Memory B cell (primary cell): ENCODE results near the gene RAB17.

Source experiments
- ATAC-seq: fragments of 150-1000 bp; cut with Tn5 transposase; 2 replicates; pipeline ENCODE4 v1.10.0; 2021; ENCODE audit warnings: low read depth, mild to moderate bottlenecking, moderate library complexity
- DNase-seq, 2 donors: peaks; one replicate each; pipeline ENCODE4 v3.0.0; 2022; ENCODE audit warnings: low spot score in 2 of 2
- H3K27ac Mint-ChIP-seq: one replicate; pipeline ENCODE4 v1.8.0; 2022; ENCODE audit warnings: mild to moderate bottlenecking, moderate library complexity, mixed read lengths
- H3K27me3 Mint-ChIP-seq: one replicate; pipeline ENCODE4 v1.8.0; 2022; ENCODE audit warnings: mixed read lengths
- H3K36me3 Mint-ChIP-seq: one replicate; pipeline ENCODE4 v1.8.0; 2022; ENCODE audit warnings: mild to moderate bottlenecking, mixed read lengths
- H3K4me1 Mint-ChIP-seq: one replicate; pipeline ENCODE4 v1.8.0; 2022; ENCODE audit warnings: mixed read lengths
- H3K4me3 Mint-ChIP-seq: one replicate; pipeline ENCODE4 v1.8.0; 2022; ENCODE audit warnings: mild to moderate bottlenecking, moderate library complexity, mixed read lengths
- H3K9me3 Mint-ChIP-seq: one replicate; pipeline ENCODE4 v1.8.0; 2022; ENCODE audit warnings: mixed read lengths

RAB17 gene

DNA sequence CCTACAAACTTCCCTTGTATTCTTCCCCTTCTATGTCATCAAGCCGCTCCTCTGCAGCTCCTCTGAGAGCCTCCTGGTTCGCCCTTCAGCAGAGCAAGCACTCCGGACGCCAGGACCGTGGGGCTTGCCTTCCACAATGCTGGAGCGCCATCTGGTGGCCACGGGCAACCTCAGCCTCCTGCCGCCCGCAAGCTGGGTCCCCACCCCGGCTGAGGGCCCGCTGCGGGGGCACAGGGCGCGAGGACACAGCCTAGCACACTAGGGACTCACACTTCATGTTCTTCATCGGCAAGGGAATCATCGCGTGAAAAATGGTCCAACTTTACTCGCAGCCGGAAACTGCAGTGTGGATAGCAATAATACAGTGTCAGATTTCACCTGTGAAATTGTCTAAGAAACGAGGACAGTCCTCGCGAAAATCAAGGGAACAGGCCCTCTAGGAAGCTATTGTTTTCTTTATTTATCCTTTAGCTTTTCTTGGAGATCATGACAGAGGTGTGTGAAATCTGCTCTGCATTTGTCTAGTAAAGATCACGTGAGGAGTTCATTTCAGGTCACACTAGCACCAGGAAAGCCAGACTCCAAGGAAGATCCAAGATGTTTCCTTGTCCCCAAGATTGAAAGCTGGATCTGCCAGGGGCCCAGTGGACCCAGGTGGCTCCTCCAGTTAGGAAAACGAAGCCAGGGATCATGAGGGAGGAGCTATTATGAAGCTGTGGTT lies 18.4 kb downstream of the RAB17 start:
- H3K4me1 Mint-ChIP-seq: peaks cover 5% of the 10 kb centered on the region
- no peaks in the 10 kb centered on the region for H3K9me3 Mint-ChIP-seq
- H3K27me3 Mint-ChIP-seq: peaks cover 15% of the 10 kb centered on the region
- peak; percentile 98 for ATAC-seq
- no peak overlapping the region for H3K4me3 Mint-ChIP-seq
- peak; percentile 87 to 93 for DNase-seq
- H3K27ac Mint-ChIP-seq: no peak overlapping the region
- H3K36me3 Mint-ChIP-seq: no peaks in the 10 kb centered on the region

DNA sequence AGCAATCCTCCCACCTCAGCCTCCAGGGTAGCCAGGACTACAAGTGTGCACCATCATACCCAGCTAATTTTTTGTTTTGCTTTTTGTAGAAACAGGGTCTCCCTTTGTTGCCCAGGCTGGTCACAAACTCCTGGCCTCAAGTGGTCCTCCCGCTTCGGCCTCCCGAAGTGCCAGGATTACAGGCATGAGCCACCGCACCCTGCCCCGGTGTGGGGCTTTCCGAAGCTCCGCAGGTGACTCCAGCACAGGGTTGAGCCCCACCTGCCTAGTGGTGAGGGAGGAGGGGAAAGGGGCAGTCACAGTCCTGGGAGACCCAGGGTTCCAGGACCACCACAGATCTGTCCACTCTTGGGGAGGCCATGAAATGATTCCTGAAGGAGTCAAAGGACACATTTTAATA lies 19.0 kb downstream of the RAB17 start:
- Mint-ChIP-seq H3K36me3 (no peaks in the 10 kb centered on the region), H3K4me1 (peaks cover 5% of the 10 kb centered on the region), H3K9me3 (no peaks in the 10 kb centered on the region), H3K27me3 (peaks cover 13% of the 10 kb centered on the region), H3K27ac (no peak overlapping the region), H3K4me3 (no peak overlapping the region)
- ATAC-seq (no peak), DNase-seq (no peak)

DNA sequence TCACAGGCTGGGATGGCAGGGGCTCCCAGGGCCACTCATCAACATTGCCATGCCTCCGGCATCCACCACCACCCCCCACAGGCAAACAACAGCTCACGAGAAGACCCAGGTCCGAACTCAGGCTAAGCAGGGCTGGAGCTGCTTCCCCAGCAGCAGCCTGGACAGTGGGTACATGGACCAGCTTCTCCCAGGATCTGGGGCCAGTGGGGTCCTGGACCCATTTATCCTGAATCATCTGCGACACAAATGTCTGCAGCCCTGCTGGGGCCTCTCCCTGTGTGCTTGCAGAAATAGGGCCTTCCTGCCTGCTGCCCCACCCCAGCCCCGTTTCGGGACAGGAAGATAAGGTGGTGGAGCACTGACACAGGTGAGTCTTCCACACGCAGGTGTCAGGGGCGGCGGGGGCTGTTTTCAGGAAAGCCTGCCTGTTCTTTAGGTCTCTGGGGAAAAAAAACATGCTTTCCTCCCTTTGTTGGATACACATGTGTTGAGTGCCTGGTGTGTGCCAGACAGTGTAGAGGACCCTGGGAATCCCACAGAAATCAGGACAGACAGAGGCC lies 19.7 kb downstream of the RAB17 start:
- H3K4me3 Mint-ChIP-seq: no peak overlapping the region
- H3K27me3 Mint-ChIP-seq: peaks cover 8% of the 10 kb centered on the region
- H3K36me3 Mint-ChIP-seq: no peaks in the 10 kb centered on the region
- DNase-seq (no peak), ATAC-seq (no peak)
- no peaks in the 10 kb centered on the region for H3K9me3 Mint-ChIP-seq
- H3K27ac Mint-ChIP-seq: no peak overlapping the region
- peaks cover 5% of the 10 kb centered on the region for H3K4me1 Mint-ChIP-seq

DNA sequence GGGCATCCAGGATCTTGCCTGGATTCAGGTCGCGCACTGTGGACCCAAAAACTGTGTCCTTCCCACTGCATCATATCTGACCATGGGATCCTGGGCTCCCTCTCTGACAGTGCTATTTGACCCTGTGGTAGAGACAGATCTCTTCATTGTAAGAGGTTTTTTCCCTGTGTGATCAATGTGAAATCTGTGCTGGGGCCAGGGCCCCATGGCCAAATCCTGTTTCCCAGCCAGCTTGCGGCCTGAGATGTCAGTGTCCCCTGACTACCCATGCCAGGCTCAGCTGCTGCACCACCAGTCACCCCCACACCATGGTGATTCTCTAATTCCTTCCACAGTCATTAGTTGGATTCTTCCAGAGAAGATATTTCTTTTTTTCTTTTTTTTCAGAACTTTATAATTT lies 20.6 kb downstream of the RAB17 start:
- ATAC-seq (no peak), DNase-seq (no peak)
- no peaks in the 10 kb centered on the region for H3K36me3 Mint-ChIP-seq
- H3K27me3 Mint-ChIP-seq: peaks cover 7% of the 10 kb centered on the region
- no peak overlapping the region for H3K27ac Mint-ChIP-seq
- H3K9me3 Mint-ChIP-seq: no peaks in the 10 kb centered on the region
- H3K4me3 Mint-ChIP-seq: no peak overlapping the region
- peaks cover 5% of the 10 kb centered on the region for H3K4me1 Mint-ChIP-seq

DNA sequence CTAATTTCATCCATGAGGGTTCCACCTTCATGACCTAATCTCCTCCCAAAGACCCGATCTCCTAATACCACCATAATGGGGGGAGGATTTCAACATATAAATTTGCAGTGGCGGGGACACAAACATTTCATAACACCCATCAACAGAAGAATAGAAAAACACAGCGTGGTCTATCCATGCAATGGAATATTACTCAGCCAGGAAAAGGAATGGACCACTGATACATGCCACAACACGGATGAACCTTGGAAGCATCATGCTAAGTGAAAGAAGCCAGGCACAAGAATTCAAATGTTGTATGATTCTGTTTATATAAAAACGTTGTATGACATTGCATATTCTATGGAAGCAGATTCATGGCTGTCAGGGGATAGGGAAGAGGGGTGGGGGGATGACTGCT lies 21.5 kb downstream of the RAB17 start:
- no peak overlapping the region for H3K4me3 Mint-ChIP-seq
- no peak overlapping the region for H3K27ac Mint-ChIP-seq
- ATAC-seq (no peak), DNase-seq (no peak)
- no peaks in the 10 kb centered on the region for H3K36me3 Mint-ChIP-seq
- H3K4me1 Mint-ChIP-seq: peaks cover 5% of the 10 kb centered on the region
- H3K27me3 Mint-ChIP-seq: peaks cover 9% of the 10 kb centered on the region
- no peaks in the 10 kb centered on the region for H3K9me3 Mint-ChIP-seq

DNA sequence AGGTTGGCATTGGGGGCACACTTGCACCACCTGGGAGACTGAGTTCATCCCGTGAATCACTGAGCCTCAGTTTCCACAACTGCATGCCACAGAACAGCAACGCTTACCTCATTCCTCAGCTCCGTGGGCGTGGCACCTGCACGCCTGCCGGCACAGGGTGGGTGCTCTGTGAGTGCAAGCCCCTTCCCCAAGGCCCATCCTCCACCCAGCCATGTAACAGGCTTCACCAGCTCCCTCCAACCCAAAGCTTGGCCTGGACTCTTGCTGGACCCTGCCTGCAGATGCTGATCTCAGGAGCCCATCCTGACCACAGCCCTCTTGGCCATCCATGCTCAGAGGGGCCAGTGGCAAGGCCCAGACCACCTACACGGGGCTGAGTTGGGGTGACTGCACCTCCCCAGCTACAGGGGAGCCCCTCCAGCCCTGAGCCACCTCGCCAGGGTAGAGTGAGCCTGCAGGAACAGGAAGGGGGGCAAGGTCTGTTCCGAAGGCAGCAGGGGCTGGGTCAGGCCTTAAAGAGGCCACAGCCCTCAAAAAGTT lies 22.3 kb downstream of the RAB17 start:
- H3K9me3 Mint-ChIP-seq: no peaks in the 10 kb centered on the region
- no peak for ATAC-seq
- H3K4me1 Mint-ChIP-seq: peaks cover 5% of the 10 kb centered on the region

DNA sequence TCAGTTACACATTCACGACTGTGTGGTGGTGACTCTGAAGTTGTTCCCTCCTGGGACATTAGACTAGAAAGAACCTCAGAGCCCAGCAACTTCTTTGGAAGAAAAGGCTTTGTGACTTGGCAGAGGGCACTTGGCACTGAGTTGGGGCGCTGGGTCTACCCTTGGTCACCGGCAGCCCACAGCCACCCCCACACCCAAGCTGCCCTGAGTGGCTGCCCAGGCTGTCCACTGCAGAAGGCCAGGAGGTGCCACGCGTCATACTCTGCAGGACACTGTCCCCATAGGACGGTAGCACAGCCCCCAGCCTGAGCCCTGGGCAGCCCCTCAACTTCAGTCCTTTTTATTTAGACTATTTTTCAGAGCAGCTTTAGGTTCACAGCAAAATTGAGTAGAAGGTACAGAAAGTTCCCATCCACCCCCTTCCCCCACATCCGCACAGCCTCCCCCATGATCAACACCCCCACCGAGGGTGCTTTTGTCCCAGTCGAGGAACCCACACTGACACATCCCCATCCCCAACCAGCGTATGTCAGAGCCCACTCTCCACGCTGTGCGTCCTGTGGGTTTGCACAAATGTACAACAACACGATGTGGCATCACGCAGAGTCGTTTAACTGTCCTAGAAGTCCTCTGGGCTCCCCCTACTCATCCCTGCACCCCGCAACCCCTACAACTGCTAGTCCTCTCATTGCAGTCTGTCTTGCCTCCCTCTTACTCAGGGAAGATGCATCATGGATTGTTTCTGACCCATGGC lies 23.1 kb downstream of the RAB17 start:
- peaks cover 11% of the 10 kb centered on the region for H3K27me3 Mint-ChIP-seq
- no peaks in the 10 kb centered on the region for H3K9me3 Mint-ChIP-seq
- DNase-seq (no peak), ATAC-seq (no peak)
- no peak overlapping the region for H3K4me3 Mint-ChIP-seq
- H3K27ac Mint-ChIP-seq: no peak overlapping the region
- H3K36me3 Mint-ChIP-seq: no peaks in the 10 kb centered on the region
- peaks cover 5% of the 10 kb centered on the region for H3K4me1 Mint-ChIP-seq

More for the DNA sequence above, 22.3 kb downstream of the RAB17 start:
- Mint-ChIP-seq H3K27me3 (peaks cover 9% of the 10 kb centered on the region), H3K27ac (no peak overlapping the region), H3K36me3 (no peaks in the 10 kb centered on the region), H3K4me3 (no peak overlapping the region)
- no peak for DNase-seq

DNA sequence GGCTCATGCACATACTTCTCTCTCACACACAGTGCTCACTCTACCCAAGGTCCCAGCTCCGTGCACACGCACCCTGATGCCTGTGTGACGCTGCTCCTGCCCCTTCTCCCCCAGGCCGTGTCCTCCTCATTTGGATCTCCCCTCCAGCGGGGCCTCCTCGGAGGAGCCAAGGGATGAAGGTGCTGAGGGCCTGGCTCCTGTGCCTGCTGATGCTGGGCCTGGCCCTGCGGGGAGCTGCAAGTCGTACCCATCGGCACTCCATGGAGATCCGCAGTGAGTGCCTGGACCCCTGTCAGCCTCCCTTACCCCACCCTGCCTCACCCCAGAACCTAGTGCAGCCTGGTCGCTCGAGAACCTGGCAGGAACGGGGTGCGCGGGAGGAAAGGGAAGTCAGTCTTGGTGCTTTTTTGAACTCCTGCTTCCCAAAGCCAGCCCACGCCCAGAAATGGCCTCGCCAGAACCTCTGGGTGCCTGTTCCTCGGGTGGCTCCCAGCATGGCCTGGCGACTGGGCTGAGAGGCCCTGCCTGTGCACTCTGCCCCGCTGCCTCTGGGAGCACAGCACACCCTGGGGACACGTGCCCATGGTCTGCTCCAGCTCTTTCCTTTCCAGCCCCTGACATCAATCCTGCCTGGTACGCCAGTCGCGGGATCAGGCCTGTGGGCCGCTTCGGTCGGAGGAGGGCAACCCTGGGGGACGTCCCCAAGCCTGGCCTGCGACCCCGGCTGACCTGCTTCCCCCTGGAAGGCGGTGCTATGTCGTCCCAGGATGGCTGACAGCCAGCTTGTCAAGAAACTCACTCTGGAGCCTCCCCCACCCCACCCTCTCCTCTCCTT lies 23.9 kb downstream of the RAB17 start, which contains the start of gene PRLH:
PRLH (plus strand) TSS at position 174 of the 835 bp plus-strand sequence; CDS start at position 174, 0 bp downstream.
- H3K27ac Mint-ChIP-seq: no peak within 1 kb of the TSS
- no peaks in the 10 kb centered on the region for H3K4me1 Mint-ChIP-seq
- no peaks in the 10 kb centered on the region for H3K9me3 Mint-ChIP-seq
- DNase-seq (no peak), ATAC-seq (no peak)
- no peaks in the 10 kb centered on the region for H3K36me3 Mint-ChIP-seq
- H3K4me3 Mint-ChIP-seq: no peak within 1 kb of the TSS
- H3K27me3 Mint-ChIP-seq: peaks cover 13% of the 10 kb centered on the region

DNA sequence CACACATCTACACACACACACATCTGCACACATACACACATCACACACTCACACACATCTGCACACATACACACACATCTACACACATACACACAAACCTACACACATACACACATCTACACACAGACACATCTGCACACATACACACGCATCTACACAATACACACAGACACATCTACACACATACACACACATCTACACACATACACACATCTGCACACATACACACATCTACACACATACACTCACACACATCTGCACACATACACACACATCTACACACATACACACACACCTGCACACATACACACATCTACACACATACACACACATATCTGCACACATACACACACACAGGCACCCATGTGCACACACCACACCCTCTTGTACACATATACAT lies 24.6 kb downstream of the RAB17 start:
- no peaks in the 10 kb centered on the region for H3K9me3 Mint-ChIP-seq
- H3K27ac Mint-ChIP-seq: no peak overlapping the region
- no peaks in the 10 kb centered on the region for H3K36me3 Mint-ChIP-seq
- peaks cover 13% of the 10 kb centered on the region for H3K27me3 Mint-ChIP-seq
- no peak for ATAC-seq
- H3K4me1 Mint-ChIP-seq: no peaks in the 10 kb centered on the region
- H3K4me3 Mint-ChIP-seq: no peak overlapping the region
- no peak for DNase-seq

DNA sequence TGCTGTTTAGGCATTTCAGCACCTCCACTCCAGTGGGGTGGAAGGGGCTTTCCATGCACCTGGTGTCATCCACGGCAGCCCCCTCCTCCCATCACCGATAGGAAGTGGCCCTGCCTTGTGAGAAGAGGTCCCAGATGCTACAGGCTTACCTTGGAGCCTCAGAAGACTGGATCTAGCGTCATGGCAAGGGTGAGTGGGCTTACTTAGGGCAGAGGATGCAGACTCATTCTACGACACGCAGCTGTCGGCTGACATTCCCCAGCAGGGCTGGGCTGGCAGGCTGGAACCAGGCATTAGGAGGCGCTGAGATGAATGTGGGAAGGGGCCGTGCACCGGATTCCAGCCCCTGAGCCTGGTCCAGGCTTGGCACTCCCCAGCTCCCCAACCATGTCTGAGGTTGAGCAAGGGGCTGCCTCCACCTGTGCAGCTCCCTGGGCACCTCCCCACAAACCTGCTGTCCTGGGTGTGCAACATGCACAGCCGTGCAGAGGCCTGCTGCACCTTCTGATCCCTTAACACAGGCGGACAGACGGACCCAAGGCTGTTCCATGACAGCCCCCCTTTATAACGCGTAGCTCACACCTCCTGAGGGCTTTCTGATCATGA lies 25.9 kb downstream of the RAB17 start:
- Mint-ChIP-seq H3K4me3 (no peak overlapping the region), H3K27me3 (peaks cover 15% of the 10 kb centered on the region), H3K36me3 (no peaks in the 10 kb centered on the region)

DNA sequence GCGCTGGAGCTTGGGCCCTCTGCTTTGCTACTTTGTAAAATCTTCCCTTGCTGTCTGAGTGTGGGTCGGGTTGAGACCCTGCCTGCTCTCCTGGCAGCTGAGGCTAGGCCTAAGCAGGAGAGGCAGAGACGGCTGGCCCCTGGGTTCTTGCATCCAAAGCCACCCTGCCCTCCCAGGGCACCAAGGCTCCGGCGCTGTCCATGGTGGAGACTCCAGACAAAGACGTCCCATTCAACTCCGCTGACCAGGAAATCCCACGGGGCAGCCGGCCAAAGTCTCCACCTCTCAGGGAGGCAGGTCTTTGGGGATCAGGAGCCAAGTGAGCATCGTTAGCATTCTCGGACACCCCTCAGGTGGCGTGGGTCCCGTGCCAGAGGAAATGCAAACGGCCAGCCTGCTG lies 26.7 kb downstream of the RAB17 start:
- DNase-seq (no peak), ATAC-seq (no peak)
- H3K9me3 Mint-ChIP-seq: no peaks in the 10 kb centered on the region
- H3K27ac Mint-ChIP-seq: no peak overlapping the region
- no peaks in the 10 kb centered on the region for H3K4me1 Mint-ChIP-seq
- peaks cover 16% of the 10 kb centered on the region for H3K27me3 Mint-ChIP-seq
- H3K4me3 Mint-ChIP-seq: no peak overlapping the region
- no peaks in the 10 kb centered on the region for H3K36me3 Mint-ChIP-seq

More for the DNA sequence above, 25.9 kb downstream of the RAB17 start:
- Mint-ChIP-seq H3K9me3 (no peaks in the 10 kb centered on the region), H3K4me1 (no peaks in the 10 kb centered on the region), H3K27ac (no peak overlapping the region)
- ATAC-seq (no peak), DNase-seq (no peak)

DNA sequence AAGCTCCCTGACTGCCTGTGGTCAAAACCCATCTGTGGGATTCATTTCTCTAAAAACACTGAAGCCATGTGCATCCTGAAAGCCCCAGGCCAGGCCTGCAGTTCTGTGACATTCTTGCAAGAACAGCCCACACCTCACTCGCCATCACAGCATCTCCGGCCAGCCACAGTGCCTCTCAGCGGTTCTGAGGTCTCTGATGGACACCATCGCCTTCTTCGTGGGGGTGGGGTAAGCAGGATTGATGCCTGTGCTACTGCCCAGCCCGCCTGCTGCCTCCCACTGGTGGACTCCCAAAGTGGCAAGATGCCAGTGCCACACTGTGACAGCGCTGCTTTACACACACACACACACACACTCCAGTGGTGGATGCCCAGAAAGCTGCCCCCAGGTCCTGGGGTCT lies 29.3 kb downstream of the RAB17 start:
- Mint-ChIP-seq H3K27ac (no peak overlapping the region), H3K36me3 (peaks cover 2% of the 10 kb centered on the region), H3K4me3 (no peak overlapping the region), H3K9me3 (peaks cover 3% of the 10 kb centered on the region), H3K27me3 (peaks cover 18% of the 10 kb centered on the region), H3K4me1 (no peaks in the 10 kb centered on the region)
- DNase-seq: no peak
- ATAC-seq: no peak

DNA sequence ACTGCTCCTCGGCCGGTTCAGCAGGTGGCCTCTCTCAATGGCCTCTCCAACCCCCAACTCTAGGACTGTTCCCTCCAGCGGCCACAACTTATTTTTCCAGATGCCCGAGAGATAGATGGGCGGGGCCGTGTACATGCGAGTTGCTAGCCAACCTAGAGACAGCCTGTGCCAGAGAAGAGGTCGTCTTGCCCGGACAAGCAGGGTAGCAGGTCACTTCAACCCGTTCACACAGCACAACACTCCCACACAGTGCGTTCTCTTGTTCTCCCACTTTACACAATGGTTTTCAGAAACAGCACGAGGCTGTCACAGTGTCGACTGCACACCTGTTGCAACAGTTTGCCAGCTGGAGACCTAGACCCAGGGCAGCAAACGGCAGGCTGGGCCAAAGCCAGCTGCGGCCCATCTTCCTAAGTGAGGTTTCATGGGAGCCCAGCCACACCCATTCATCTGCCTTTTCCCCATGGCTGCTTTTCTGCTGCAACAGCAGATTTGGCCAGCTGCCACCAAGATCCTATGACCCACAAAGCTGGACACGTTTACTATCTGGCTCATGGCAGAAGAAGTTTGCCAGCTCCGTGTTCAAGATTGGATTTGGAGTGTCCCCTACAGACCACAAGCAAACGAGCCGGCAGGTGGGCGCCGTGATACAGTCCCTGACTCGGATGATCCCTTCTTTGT lies 31.4 kb downstream of the RAB17 start:
- Mint-ChIP-seq H3K4me1 (no peaks in the 10 kb centered on the region), H3K27ac (no peak overlapping the region), H3K4me3 (no peak overlapping the region), H3K27me3 (peaks cover 18% of the 10 kb centered on the region), H3K9me3 (peaks cover 6% of the 10 kb centered on the region), H3K36me3 (peaks cover 4% of the 10 kb centered on the region)
- no peak for ATAC-seq
- no peak for DNase-seq
